Lung (tissue), 12 donors: ENCODE results near the gene RNF215. TPM values are rescaled to one million over a fixed set of nuclear protein-coding genes. Genes with fewer than 3 reads are reported as not detected.
A peak's percentile ranks its signal among the peaks of the same experiment; 100 is the strongest.

Experiments used
- ATAC-seq: fragments of 200-7000 bp; cut with Tn5 transposase; one replicate; pipeline ENCODE4 v1.9.1; 2020; ENCODE audit warnings: moderate number of reproducible peaks; ENCODE audit not compliant: insufficient read depth, low FRiP score
- DNase-seq, 3 donors: peaks; one replicate each; pipeline ENCODE4 v3.0.0-alpha.2; 2013 to 2017
- H3K27ac ChIP-seq, 2 donors: one replicate each; pipeline ENCODE4 v1.5.1; 2013; ENCODE audit warnings: mild to moderate bottlenecking in 2 of 2, moderate library complexity in 2 of 2, control low read depth in 1 of 2, inconsistent platforms in 1 of 2, low read depth in 1 of 2, low read length in 1 of 2
- H3K27me3 ChIP-seq, 3 donors: one replicate each; pipeline ENCODE4 v1.5.1; 2013; ENCODE audit warnings: low read length in 2 of 3; ENCODE audit not compliant: control insufficient read depth in 3 of 3, insufficient read depth in 3 of 3
- H3K36me3 ChIP-seq, 4 donors: one replicate each; pipeline ENCODE4 v1.5.1; 2013; ENCODE audit warnings: low read length in 4 of 4, mild to moderate bottlenecking in 1 of 4, moderate library complexity in 1 of 4; ENCODE audit not compliant: control insufficient read depth in 4 of 4, insufficient read depth in 4 of 4
- H3K4me1 ChIP-seq, 5 donors: one replicate each; pipeline ENCODE4 v1.5.1; 2013; ENCODE audit warnings: low read length in 5 of 5, mild to moderate bottlenecking in 2 of 5, moderate library complexity in 1 of 5; ENCODE audit not compliant: control insufficient read depth in 5 of 5, insufficient read depth in 5 of 5
- H3K4me3 ChIP-seq: one replicate; pipeline ENCODE4 v1.5.1; 2013; ENCODE audit warnings: mild to moderate bottlenecking, control low read depth, moderate library complexity
- H3K9ac ChIP-seq, 2 donors: one replicate each; pipeline ENCODE4 v1.5.1; 2013; ENCODE audit warnings: low read length in 2 of 2, control low read depth in 1 of 2; ENCODE audit not compliant: insufficient read depth in 1 of 2
- H3K9me3 ChIP-seq, 4 donors: one replicate each; pipeline ENCODE4 v1.5.1; 2013; ENCODE audit warnings: low read length in 3 of 4, mild to moderate bottlenecking in 1 of 4, moderate library complexity in 1 of 4; ENCODE audit not compliant: control insufficient read depth in 4 of 4, insufficient read depth in 3 of 4
- WGBS, 2 donors: extraction: QIAGEN DNeasy Blood & Tissue Kit; methylation state at CpG; one replicate each; pipeline ENCODE4 v1.1.7; 2013; 5-methylcytosine and 5-hydroxymethylcytosine counted together
- polyA plus RNA-seq, 2 donors: library from polyadenylated mRNA; stranded (reverse); fragments of 200-250 nt; gene quantifications; one replicate each; pipeline ENCODE4 v1.2.1, GENCODE V29; 2013
- total RNA-seq, 2 donors: library from RNA; depleted of rRNA in 1 of 2; stranded (reverse); fragments of >200 nt in 1 of 2; gene quantifications; one replicate each; pipeline ENCODE4 v1.2.1, GENCODE V29; 2014 to 2021
- TF ChIP-seq, protein P1 (sequence below): IDR thresholded peaks from 2 replicates; pipeline ENCODE4 v1.5.1; 2012; ENCODE audit warnings: mild to moderate bottlenecking; ENCODE audit errors: control extremely low read depth, extremely low read depth
- donor health status: control.
- donor health status: control.
- donor health status: Bipolar disorder and iron deficiency.
- donor health status: healthy.
- donor health status: DM: yes; HTN: yes; CAD: no.

The RNF215 gene
- total and polyA plus RNA-seq, 4 donors, result 8.5 to 19.7 (median 9.6) TPM

DNA sequence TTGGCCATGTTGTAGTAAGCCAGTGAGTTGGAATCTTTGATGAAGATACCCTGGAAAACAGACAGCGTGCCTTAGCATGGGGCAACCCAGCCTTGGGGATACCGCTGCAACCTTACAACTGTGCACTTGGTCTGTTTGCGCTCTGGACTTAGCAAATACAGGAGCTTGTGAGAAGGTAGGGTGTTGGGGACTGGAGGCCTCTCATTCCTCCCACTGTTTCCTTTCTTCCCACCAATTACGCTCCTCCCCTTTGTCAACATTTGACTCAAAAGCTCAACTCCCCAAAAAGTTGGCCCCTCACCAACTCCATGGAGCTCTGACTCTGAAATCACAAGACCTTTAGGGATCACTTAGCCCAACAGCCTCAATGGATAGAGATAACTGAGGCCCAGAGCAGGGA is 52.6 kb downstream of the RNF215 start:
- Histone ChIP-seq H3K9me3 (peaks cover 0 to 2% (median 0%) of the 10 kb centered on the region in 4 donors), H3K9ac (no peak overlapping the region), H3K27me3 (no peaks in the 10 kb centered on the region), H3K27ac (peak overlapping the region in 1 of 2 donors; percentile 26), H3K4me3 (no peak overlapping the region), H3K4me1 (no peaks in the 10 kb centered on the region), H3K36me3 (peaks cover 46 to 77% (median 57%) of the 10 kb centered on the region in 4 donors)
- TF ChIP-seq, protein P1, sequence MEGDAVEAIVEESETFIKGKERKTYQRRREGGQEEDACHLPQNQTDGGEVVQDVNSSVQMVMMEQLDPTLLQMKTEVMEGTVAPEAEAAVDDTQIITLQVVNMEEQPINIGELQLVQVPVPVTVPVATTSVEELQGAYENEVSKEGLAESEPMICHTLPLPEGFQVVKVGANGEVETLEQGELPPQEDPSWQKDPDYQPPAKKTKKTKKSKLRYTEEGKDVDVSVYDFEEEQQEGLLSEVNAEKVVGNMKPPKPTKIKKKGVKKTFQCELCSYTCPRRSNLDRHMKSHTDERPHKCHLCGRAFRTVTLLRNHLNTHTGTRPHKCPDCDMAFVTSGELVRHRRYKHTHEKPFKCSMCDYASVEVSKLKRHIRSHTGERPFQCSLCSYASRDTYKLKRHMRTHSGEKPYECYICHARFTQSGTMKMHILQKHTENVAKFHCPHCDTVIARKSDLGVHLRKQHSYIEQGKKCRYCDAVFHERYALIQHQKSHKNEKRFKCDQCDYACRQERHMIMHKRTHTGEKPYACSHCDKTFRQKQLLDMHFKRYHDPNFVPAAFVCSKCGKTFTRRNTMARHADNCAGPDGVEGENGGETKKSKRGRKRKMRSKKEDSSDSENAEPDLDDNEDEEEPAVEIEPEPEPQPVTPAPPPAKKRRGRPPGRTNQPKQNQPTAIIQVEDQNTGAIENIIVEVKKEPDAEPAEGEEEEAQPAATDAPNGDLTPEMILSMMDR, result no peak
- no peak for DNase-seq
- no peak for ATAC-seq
- WGBS, 2 donors, result 82% methylated on average over 4 of the region's 4 CpGs

GRCh38 chr22:30333707-30334087 is 53.5 kb downstream of the RNF215 start:
- H3K36me3 ChIP-seq, result peaks cover 41 to 68% (median 50%) of the 10 kb centered on the region in 4 donors
- H3K9ac ChIP-seq, result no peak overlapping the region
- TF ChIP-seq, protein P1, result no peak
- no peak overlapping the region for H3K27ac ChIP-seq
- no peak overlapping the region for H3K4me3 ChIP-seq
- WGBS, 2 donors, result 85 to 96% methylated on average over 3 of the region's 3 CpGs
- H3K4me1 ChIP-seq, result no peaks in the 10 kb centered on the region
- H3K9me3 ChIP-seq, result peaks cover 0 to 2% (median 0%) of the 10 kb centered on the region in 4 donors
- ATAC-seq, result no peak
- H3K27me3 ChIP-seq, result no peaks in the 10 kb centered on the region
- no peak for DNase-seq

DNA sequence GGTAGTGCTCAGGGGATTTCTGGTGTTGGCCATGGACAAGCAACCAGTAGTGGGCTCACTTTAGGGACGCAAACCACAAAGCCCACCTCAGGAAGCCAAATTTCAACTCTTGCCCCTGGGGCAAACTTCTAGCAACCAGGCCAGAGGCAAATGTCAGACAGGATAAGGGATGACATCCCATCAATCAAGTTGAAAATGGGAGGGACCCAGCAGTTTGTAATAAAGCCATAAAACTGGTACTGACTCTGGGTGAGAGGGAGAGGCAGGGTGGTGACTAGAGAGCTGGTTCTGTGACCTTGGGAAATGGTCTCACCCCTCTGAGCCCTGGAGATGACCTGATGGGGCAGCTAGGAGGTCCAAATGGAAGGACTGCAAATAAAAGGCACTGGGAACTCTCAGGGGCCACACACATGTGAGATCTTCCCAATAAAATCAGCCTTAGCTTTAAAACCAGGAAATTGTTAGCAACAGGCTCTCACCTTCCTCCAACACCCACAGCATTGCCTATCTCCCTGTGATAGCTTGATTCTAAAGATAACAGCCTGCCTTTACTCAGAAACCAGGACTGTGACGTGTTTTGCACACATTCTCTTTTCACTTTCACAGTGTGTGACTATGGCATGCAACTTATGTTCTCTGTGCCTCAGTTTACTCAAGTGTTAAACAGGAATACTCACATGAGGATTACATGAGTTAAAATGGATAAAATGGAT is 54.1 kb downstream of the RNF215 start:
- TF ChIP-seq, protein P1, result no peak
- 93 to 95% methylated on average over 2 of the region's 2 CpGs for WGBS, 2 donors

More for the DNA sequence above, 54.1 kb downstream of the RNF215 start:
- Histone ChIP-seq H3K27ac (no peak overlapping the region), H3K4me3 (no peak overlapping the region), H3K36me3 (peaks cover 37 to 64% (median 47%) of the 10 kb centered on the region in 4 donors), H3K27me3 (no peaks in the 10 kb centered on the region), H3K4me1 (no peaks in the 10 kb centered on the region), H3K9me3 (peaks cover 0 to 2% (median 0%) of the 10 kb centered on the region in 4 donors), H3K9ac (no peak overlapping the region)
- no peak for DNase-seq
- no peak for ATAC-seq
